Measurements from ENCODE around the gene CISH.
A peak's percentile ranks its signal among the peaks of the same experiment; 100 is the strongest.

CISH gene

DNA sequence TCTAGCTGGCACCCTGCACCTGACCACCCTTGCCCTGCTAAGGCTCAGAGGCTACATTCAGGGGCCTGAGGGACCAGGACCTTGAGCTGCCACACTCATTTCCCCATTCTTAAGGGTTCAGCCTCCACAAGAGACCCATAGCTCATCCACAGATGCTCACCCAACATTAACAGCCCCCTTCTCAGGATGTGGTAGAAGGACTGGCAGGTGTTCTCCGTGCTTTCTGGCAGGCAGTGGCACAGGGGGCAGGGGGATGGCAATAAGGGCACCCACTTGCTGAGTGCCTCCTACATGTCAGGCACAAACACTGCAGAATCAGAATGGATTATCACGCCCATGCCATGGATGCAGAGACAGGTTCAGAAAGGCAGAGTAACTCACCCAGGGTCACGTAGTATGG lies 14.8 kb upstream of the CISH start:
- peaks cover 0 to 2% of the 10 kb centered on the region in 2 donors for H3K36me3 ChIP-seq (ENCODE audit: control insufficient read depth in 2 of 2, insufficient read depth in 2 of 2, low read length in 2 of 2)
- no peaks in the 10 kb centered on the region for H3K9me3 ChIP-seq (ENCODE audit: control insufficient read depth in 2 of 2, low read length in 2 of 2)
- no peak overlapping the region for H3K27ac ChIP-seq (ENCODE audit: low read depth in 2 of 2, low read length in 2 of 2)
- no peaks in the 10 kb centered on the region for H3K27me3 ChIP-seq (ENCODE audit: control insufficient read depth in 2 of 2, insufficient read depth in 2 of 2, low read length in 2 of 2)
- peaks cover 18 to 21% of the 10 kb centered on the region in 2 donors for H3K4me1 ChIP-seq (ENCODE audit: control insufficient read depth in 2 of 2, insufficient read depth in 2 of 2, low read length in 2 of 2)
- H3K4me3 ChIP-seq (ENCODE audit: low read length in 2 of 2): no peak overlapping the region
- no peak overlapping the region for H3K9ac ChIP-seq (ENCODE audit: low read depth in 1 of 2, low read length in 2 of 2)

DNA sequence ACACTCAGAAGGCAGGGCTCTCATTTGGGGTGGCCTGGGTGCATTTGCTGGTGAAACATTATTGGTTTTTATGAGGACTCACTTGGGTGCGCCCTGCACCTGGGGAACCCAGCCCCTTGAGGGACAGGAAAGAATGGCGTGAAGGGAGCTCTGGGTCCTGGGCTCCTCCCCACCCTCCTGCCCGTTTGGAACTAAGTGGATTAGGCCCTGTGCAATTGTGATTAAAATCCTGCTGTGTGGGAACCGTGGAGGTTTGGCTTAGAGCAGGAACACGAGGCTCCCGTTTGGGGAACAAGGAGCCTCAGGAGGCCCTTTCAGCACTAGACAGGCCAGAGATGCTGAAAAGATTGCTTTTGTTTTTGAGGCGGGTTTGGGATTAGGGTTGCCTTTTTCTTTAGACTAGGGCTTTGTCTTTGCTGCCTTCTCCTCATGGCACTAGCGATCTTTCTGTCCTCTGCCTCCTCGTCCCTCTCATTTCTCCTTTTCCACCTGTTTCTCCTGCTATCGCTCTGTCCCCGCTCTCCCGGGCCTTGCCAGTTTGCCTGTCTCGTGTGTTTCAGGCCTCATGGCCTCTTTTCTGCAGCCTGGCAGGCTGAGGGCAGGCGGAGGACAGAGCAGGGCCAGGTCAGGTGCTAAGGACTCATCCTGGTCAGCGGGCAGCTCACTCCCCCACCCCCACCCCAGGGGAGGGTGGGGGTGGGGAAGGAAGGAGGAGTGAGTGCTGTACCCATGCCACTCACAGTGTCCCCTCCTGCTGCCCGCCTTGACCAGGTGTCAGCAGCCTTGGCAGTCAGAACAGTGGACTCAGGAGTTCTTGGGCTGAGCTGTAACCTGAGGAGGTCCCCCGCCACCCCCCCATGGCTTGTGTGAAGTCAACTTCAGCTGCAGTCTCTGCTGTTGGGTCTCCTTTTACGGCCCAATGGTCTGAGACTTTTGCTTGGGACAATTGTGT lies 13.9 kb upstream of the CISH start:
- peaks cover 21% of the 10 kb centered on the region in 2 donors for H3K4me1 ChIP-seq (ENCODE audit: control insufficient read depth in 2 of 2, insufficient read depth in 2 of 2, low read length in 2 of 2)

DNA sequence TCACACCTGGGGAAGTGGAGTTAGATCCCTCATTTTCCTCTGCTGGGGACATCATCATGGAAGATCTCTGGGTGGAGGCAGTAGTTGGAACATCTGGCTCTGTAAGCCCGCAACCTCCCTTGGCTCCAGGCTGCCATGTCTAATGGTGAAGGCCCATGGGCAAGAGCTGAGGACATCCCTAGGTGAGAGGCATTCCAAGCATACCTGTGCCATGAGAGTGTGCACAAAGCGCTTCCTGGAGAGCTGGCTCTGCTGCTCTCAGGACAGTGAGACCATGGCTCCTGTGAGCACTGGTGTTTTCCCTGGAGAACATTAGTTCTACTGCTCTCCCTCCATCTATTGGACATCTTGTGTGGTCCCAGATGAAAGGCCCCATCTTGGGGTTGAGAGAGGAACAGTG lies 13.1 kb upstream of the CISH start:
- H3K27ac ChIP-seq (ENCODE audit: low read depth in 2 of 2, low read length in 2 of 2): no peak overlapping the region
- H3K36me3 ChIP-seq (ENCODE audit: control insufficient read depth in 2 of 2, insufficient read depth in 2 of 2, low read length in 2 of 2): peaks cover 0 to 8% of the 10 kb centered on the region in 2 donors
- peaks cover 15 to 22% of the 10 kb centered on the region in 2 donors for H3K4me1 ChIP-seq (ENCODE audit: control insufficient read depth in 2 of 2, insufficient read depth in 2 of 2, low read length in 2 of 2)
- no peak overlapping the region for H3K9ac ChIP-seq (ENCODE audit: low read depth in 1 of 2, low read length in 2 of 2)
- no peaks in the 10 kb centered on the region for H3K9me3 ChIP-seq (ENCODE audit: control insufficient read depth in 2 of 2, low read length in 2 of 2)
- no peaks in the 10 kb centered on the region for H3K27me3 ChIP-seq (ENCODE audit: control insufficient read depth in 2 of 2, insufficient read depth in 2 of 2, low read length in 2 of 2)
- peak overlapping the region in 1 of 2 donors; percentile 29 for H3K4me3 ChIP-seq (ENCODE audit: low read length in 2 of 2)

More for the DNA sequence above, 13.9 kb upstream of the CISH start:
- H3K27ac ChIP-seq (ENCODE audit: low read depth in 2 of 2, low read length in 2 of 2): no peak overlapping the region
- H3K9me3 ChIP-seq (ENCODE audit: control insufficient read depth in 2 of 2, low read length in 2 of 2): no peaks in the 10 kb centered on the region
- H3K27me3 ChIP-seq (ENCODE audit: control insufficient read depth in 2 of 2, insufficient read depth in 2 of 2, low read length in 2 of 2): no peaks in the 10 kb centered on the region
- H3K9ac ChIP-seq (ENCODE audit: low read depth in 1 of 2, low read length in 2 of 2): no peak overlapping the region
- H3K36me3 ChIP-seq (ENCODE audit: control insufficient read depth in 2 of 2, insufficient read depth in 2 of 2, low read length in 2 of 2): peaks cover 0 to 4% of the 10 kb centered on the region in 2 donors
- H3K4me3 ChIP-seq (ENCODE audit: low read length in 2 of 2): no peak overlapping the region

DNA sequence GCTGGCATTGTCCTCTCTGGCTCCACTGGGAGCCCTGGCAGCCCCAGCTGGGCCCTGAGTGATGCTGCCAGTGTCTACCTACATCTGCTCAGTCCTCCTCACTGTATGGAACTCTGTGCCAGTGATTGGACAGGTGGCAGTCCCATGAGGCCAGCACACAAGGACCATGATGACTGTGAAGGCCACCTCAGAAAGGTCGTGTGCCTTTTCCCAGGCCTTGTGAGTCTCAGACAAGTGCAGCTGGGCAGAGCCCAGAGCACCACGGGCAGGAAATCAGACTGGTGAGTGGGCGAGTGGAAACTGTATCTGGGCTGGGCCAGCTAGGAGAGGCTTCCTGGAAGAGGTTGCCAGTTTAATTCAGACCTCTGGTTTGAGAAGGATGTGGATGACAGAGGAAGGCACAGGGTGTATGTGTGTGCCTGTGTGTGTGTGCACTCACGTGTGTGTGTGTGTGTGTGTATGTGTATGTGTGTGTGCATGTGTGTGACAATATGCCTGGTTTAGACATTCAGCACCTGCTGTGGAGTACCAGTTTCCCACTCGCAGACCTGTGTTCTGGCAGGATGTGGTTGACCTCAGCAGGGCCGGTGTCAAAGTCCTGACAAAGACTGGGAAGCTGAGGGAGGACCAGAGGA lies 12.4 kb upstream of the CISH start:
- H3K36me3 ChIP-seq (ENCODE audit: control insufficient read depth in 2 of 2, insufficient read depth in 2 of 2, low read length in 2 of 2): peaks cover 0 to 8% of the 10 kb centered on the region in 2 donors
- peaks cover 15 to 22% of the 10 kb centered on the region in 2 donors for H3K4me1 ChIP-seq (ENCODE audit: control insufficient read depth in 2 of 2, insufficient read depth in 2 of 2, low read length in 2 of 2)
- H3K9ac ChIP-seq (ENCODE audit: low read depth in 1 of 2, low read length in 2 of 2): no peak overlapping the region
- H3K27me3 ChIP-seq (ENCODE audit: control insufficient read depth in 2 of 2, insufficient read depth in 2 of 2, low read length in 2 of 2): no peaks in the 10 kb centered on the region
- H3K27ac ChIP-seq (ENCODE audit: low read depth in 2 of 2, low read length in 2 of 2): peak overlapping the region in 1 of 2 donors; percentile 11
- peak overlapping the region in 1 of 2 donors; percentile 32 for H3K4me3 ChIP-seq (ENCODE audit: low read length in 2 of 2)
- no peaks in the 10 kb centered on the region for H3K9me3 ChIP-seq (ENCODE audit: control insufficient read depth in 2 of 2, low read length in 2 of 2)

DNA sequence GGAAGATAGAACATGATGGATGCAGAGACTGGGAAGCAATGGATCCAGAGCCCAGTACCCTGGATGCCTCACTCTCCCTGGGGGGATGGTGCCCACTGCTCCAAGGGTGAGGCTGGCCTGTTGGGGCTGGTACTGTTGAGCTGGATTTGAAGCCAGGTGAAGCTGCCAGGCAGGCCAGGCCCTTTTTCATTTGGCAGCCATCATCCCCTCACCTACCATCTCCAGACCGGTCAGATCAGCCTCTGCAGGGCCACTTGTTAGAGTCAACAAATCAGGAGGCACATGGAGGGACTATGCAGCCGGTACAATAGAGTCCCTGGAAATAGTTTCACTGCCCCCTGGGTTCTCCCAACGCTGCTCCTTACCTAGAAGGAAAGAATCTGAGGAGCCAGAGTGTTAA lies 11.3 kb upstream of the CISH start:
- Histone ChIP-seq H3K4me1 (ENCODE audit: control insufficient read depth in 2 of 2, insufficient read depth in 2 of 2, low read length in 2 of 2) (peaks cover 18 to 26% of the 10 kb centered on the region in 2 donors), H3K36me3 (ENCODE audit: control insufficient read depth in 2 of 2, insufficient read depth in 2 of 2, low read length in 2 of 2) (peaks cover 0 to 8% of the 10 kb centered on the region in 2 donors), H3K27ac (ENCODE audit: low read depth in 2 of 2, low read length in 2 of 2) (no peak overlapping the region), H3K9me3 (ENCODE audit: control insufficient read depth in 2 of 2, low read length in 2 of 2) (no peaks in the 10 kb centered on the region), H3K9ac (ENCODE audit: low read depth in 1 of 2, low read length in 2 of 2) (no peak overlapping the region), H3K4me3 (ENCODE audit: low read length in 2 of 2) (no peak overlapping the region), H3K27me3 (ENCODE audit: control insufficient read depth in 2 of 2, insufficient read depth in 2 of 2, low read length in 2 of 2) (no peaks in the 10 kb centered on the region)

DNA sequence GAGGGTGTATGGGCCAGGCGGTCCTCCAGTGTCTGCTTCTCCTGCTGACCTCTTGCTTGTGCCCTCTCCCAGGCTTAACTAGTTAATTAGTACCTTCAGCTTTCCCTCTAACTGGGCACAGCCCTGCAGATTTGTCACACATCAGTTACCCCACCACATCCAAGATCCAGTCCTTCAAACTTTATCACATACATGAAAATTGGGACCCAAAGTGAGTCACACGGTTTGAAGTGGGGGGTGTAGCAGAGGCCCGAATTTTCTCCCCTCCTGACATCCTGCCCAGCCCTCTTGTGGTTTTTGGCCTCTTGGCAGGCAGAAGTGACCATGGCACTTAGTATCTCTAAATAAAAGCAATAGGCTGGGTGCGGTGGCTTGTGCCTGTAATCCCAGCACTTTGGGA lies 9.2 kb upstream of the CISH start:
- peaks cover 0 to 8% of the 10 kb centered on the region in 2 donors for H3K36me3 ChIP-seq (ENCODE audit: control insufficient read depth in 2 of 2, insufficient read depth in 2 of 2, low read length in 2 of 2)
- no peak overlapping the region for H3K9ac ChIP-seq (ENCODE audit: low read depth in 1 of 2, low read length in 2 of 2)
- H3K27me3 ChIP-seq (ENCODE audit: control insufficient read depth in 2 of 2, insufficient read depth in 2 of 2, low read length in 2 of 2): no peaks in the 10 kb centered on the region
- H3K4me1 ChIP-seq (ENCODE audit: control insufficient read depth in 2 of 2, insufficient read depth in 2 of 2, low read length in 2 of 2): peaks cover 25 to 34% of the 10 kb centered on the region in 2 donors
- H3K9me3 ChIP-seq (ENCODE audit: control insufficient read depth in 2 of 2, low read length in 2 of 2): no peaks in the 10 kb centered on the region
- H3K4me3 ChIP-seq (ENCODE audit: low read length in 2 of 2): peak overlapping the region in 1 of 2 donors; percentile 13
- no peak overlapping the region for H3K27ac ChIP-seq (ENCODE audit: low read depth in 2 of 2, low read length in 2 of 2)

DNA sequence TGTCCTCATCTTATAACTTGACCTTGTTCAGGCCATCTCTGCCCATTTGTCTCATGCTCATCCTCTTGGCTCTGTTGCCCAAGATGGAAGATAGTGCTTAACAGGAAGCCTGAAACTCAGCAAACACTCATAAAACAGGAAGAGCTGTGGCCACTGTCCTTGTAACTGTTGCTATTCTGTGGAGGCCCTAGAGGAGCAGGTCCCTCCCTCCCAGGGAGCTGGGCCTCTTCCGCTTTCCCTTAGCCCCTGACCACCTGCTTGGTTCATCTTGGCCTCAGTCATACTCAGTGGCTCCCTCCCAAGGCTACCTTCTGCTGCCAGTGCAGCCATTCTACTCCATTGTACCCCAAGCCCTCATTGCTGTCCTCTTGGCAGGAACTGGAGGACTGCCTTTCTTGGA lies 8.8 kb upstream of the CISH start:
- no peaks in the 10 kb centered on the region for H3K27me3 ChIP-seq (ENCODE audit: control insufficient read depth in 2 of 2, insufficient read depth in 2 of 2, low read length in 2 of 2)
- peak overlapping the region in 1 of 2 donors; percentile 13 for H3K4me3 ChIP-seq (ENCODE audit: low read length in 2 of 2)
- no peak overlapping the region for H3K9ac ChIP-seq (ENCODE audit: low read depth in 1 of 2, low read length in 2 of 2)
- no peaks in the 10 kb centered on the region for H3K9me3 ChIP-seq (ENCODE audit: control insufficient read depth in 2 of 2, low read length in 2 of 2)
- H3K27ac ChIP-seq (ENCODE audit: low read depth in 2 of 2, low read length in 2 of 2): peak overlapping the region in 1 of 2 donors; percentile 40
- peaks cover 22 to 34% of the 10 kb centered on the region in 2 donors for H3K4me1 ChIP-seq (ENCODE audit: control insufficient read depth in 2 of 2, insufficient read depth in 2 of 2, low read length in 2 of 2)
- H3K36me3 ChIP-seq (ENCODE audit: control insufficient read depth in 2 of 2, insufficient read depth in 2 of 2, low read length in 2 of 2): peaks cover 0 to 8% of the 10 kb centered on the region in 2 donors

DNA sequence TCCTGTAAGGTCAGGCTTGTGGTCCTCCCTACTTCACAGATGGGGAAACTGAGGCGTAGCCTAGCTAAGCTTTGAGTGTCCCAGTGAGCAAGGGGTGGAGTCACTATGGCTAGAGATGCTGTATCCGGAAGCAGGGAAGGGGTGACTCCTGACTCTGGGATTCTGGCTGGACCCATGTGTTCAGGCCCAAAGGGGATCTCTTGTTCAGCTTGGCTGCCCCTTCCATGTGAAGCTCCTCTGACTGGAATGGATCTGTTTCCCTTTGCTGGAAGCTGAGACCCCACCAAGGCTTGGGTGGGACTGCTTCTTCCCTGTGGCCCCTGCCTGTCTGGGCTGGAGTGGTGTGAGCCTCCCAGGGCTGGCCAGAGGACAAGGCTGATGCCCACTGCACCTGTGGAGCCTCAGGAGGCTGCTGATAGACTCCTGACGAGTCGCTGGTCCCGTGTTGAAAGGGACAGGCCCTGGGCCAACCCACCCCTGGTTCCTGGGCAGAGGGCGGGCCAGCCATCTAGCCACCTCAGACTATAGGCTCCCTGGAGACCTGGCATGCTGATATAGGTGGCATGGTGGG lies 6.4 kb upstream of the CISH start:
- Histone ChIP-seq H3K4me1 (ENCODE audit: control insufficient read depth in 2 of 2, insufficient read depth in 2 of 2, low read length in 2 of 2) (peaks cover 16 to 23% of the 10 kb centered on the region in 2 donors), H3K36me3 (ENCODE audit: control insufficient read depth in 2 of 2, insufficient read depth in 2 of 2, low read length in 2 of 2) (peaks cover 0 to 8% of the 10 kb centered on the region in 2 donors), H3K9me3 (ENCODE audit: control insufficient read depth in 2 of 2, low read length in 2 of 2) (no peaks in the 10 kb centered on the region), H3K27ac (ENCODE audit: low read depth in 2 of 2, low read length in 2 of 2) (peak overlapping the region; percentile 81 to 93), H3K9ac (ENCODE audit: low read depth in 1 of 2, low read length in 2 of 2) (peak overlapping the region; percentile 86 to 90), H3K27me3 (ENCODE audit: control insufficient read depth in 2 of 2, insufficient read depth in 2 of 2, low read length in 2 of 2) (no peaks in the 10 kb centered on the region), H3K4me3 (ENCODE audit: low read length in 2 of 2) (peak overlapping the region; percentile 65 to 96)

DNA sequence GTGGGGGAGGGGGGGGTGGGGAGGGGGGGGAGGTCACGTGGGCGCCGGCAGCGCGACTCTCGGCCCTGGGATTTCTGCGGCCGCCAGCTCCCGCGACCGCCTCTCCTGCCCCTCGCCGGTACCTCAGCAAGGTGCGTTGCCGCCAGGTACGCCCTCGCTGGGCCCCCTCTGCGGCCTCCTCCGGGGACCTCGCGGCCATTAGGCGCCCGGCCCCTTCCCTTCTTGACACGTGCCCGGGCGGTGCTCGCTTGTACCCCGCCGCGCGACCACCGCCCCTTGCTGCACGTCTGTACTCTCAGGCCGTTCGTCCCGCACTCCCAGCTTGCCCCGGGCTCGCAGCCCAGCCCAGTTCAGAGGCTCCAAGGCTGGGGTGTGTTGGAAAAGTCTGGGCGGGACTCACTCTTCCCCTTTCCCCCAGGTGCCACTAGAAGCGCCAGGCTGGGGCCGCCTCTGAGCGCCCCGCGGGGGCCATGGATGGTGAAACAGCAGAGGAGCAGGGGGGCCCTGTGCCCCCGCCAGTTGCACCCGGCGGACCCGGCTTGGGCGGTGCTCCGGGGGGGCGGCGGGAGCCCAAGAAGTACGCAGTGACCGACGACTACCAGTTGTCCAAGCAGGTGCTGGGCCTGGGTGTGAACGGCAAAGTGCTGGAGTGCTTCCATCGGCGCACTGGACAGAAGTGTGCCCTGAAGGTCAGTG lies 5.7 kb upstream of the CISH start, which contains the start of gene MAPKAPK3:
TSS of gene MAPKAPK3 (plus strand) at position 56 of the 696 bp plus-strand sequence. CDS start at position 471, 415 bp downstream.
- H3K4me3 ChIP-seq (ENCODE audit: low read length in 2 of 2): peak within 1 kb of the TSS; percentile 77 to 96
- peak within 1 kb of the TSS; percentile 86 to 90 for H3K9ac ChIP-seq (ENCODE audit: low read depth in 1 of 2, low read length in 2 of 2)
- H3K27ac ChIP-seq (ENCODE audit: low read depth in 2 of 2, low read length in 2 of 2): peak within 1 kb of the TSS; percentile 81 to 93
- H3K36me3 ChIP-seq (ENCODE audit: control insufficient read depth in 2 of 2, insufficient read depth in 2 of 2, low read length in 2 of 2): peaks cover 0 to 5% of the 10 kb centered on the region in 2 donors
- H3K27me3 ChIP-seq (ENCODE audit: control insufficient read depth in 2 of 2, insufficient read depth in 2 of 2, low read length in 2 of 2): no peaks in the 10 kb centered on the region
- H3K4me1 ChIP-seq (ENCODE audit: control insufficient read depth in 2 of 2, insufficient read depth in 2 of 2, low read length in 2 of 2): peaks cover 24 to 29% of the 10 kb centered on the region in 2 donors
- H3K9me3 ChIP-seq (ENCODE audit: control insufficient read depth in 2 of 2, low read length in 2 of 2): no peaks in the 10 kb centered on the region
